Chondrocyte (in vitro differentiated cells): ENCODE results near the gene MAPKAP1. TPM values are rescaled to one million over a fixed set of nuclear protein-coding genes. Genes with fewer than 3 reads are reported as not detected.

Experiments used
- DNase-seq: peaks from one replicate; pipeline ENCODE4 v3.0.0; 2021; ENCODE audit warnings: mixed read lengths, low spot score
- H3K27ac Mint-ChIP-seq: one replicate; pipeline ENCODE4 v1.8.0; 2021; ENCODE audit warnings: mild to moderate bottlenecking, moderate library complexity, mixed read lengths; ENCODE audit not compliant: unreplicated experiment
- H3K27me3 Mint-ChIP-seq: 2 replicates; pipeline ENCODE4 v1.8.0; 2021; ENCODE audit warnings: low read depth, mixed read lengths
- H3K36me3 Mint-ChIP-seq: 2 replicates; pipeline ENCODE4 v1.8.0; 2021; ENCODE audit warnings: low read depth, mixed read lengths
- H3K4me1 Mint-ChIP-seq: 2 replicates; pipeline ENCODE4 v1.8.0; 2021; ENCODE audit warnings: low read depth, mild to moderate bottlenecking, mixed read lengths
- H3K4me3 Mint-ChIP-seq: one replicate; pipeline ENCODE4 v1.8.0; 2021; ENCODE audit warnings: mild to moderate bottlenecking, moderate library complexity, mixed read lengths; ENCODE audit not compliant: unreplicated experiment
- H3K9me3 Mint-ChIP-seq: 2 replicates; pipeline ENCODE4 v1.8.0; 2021; ENCODE audit warnings: low read depth, mixed read lengths
- CTCF ChIP-seq: fragments of 200-600 bp; sonication (generic); IDR thresholded peaks from 2 replicates; pipeline ENCODE4 v1.5.0; 2021; ENCODE audit warnings: antibody characterized with exemption, mild to moderate bottlenecking, moderate library complexity
- total RNA-seq: library from RNA; stranded (reverse); gene quantifications from 3 replicates; pipeline ENCODE4 v1.2.1, GENCODE V29; 2021

MAPKAP1 gene
- total RNA-seq, 1 donor from 2014 or later: 91.5 TPM

GRCh38 chr9:125460883-125461635 lies 245.9 kb downstream of the MAPKAP1 start:
- peaks cover 10% of the 10 kb centered on the region for H3K9me3 Mint-ChIP-seq
- peaks cover 22% of the 10 kb centered on the region for H3K4me1 Mint-ChIP-seq
- no peak for TF ChIP-seq CTCF
- H3K4me3 Mint-ChIP-seq: no peak overlapping the region
- peaks cover 17% of the 10 kb centered on the region for H3K36me3 Mint-ChIP-seq
- no peaks in the 10 kb centered on the region for H3K27me3 Mint-ChIP-seq
- peak overlapping the region; percentile 5 for H3K27ac Mint-ChIP-seq
- no peak for DNase-seq

GRCh38 chr9:125460346-125460745 lies 246.7 kb downstream of the MAPKAP1 start:
- Mint-ChIP-seq H3K27ac (no peak overlapping the region), H3K36me3 (peaks cover 22% of the 10 kb centered on the region), H3K9me3 (peaks cover 15% of the 10 kb centered on the region), H3K4me1 (peaks cover 22% of the 10 kb centered on the region), H3K4me3 (no peak overlapping the region), H3K27me3 (no peaks in the 10 kb centered on the region)
- DNase-seq: no peak
- TF ChIP-seq CTCF: no peak

- H3K4me3 Mint-ChIP-seq: no peak overlapping the region
- H3K27ac Mint-ChIP-seq: no peak overlapping the region
- H3K9me3 Mint-ChIP-seq: peaks cover 15% of the 10 kb centered on the region
Measured at GRCh38 chr9:125457357-125457756, 249.7 kb downstream of the MAPKAP1 start.

GRCh38 chr9:125455876-125456275 lies 251.1 kb downstream of the MAPKAP1 start:
- Mint-ChIP-seq H3K9me3 (peaks cover 15% of the 10 kb centered on the region), H3K4me1 (no peaks in the 10 kb centered on the region), H3K36me3 (peaks cover 29% of the 10 kb centered on the region)

More at GRCh38 chr9:125457357-125457756, 249.7 kb downstream of the MAPKAP1 start:
- no peak for TF ChIP-seq CTCF
- no peaks in the 10 kb centered on the region for H3K27me3 Mint-ChIP-seq
- peaks cover 22% of the 10 kb centered on the region for H3K36me3 Mint-ChIP-seq
- no peak for DNase-seq
- peaks cover 11% of the 10 kb centered on the region for H3K4me1 Mint-ChIP-seq

GRCh38 chr9:125455132-125455531 lies 251.9 kb downstream of the MAPKAP1 start:
- Mint-ChIP-seq H3K9me3 (peaks cover 15% of the 10 kb centered on the region), H3K27ac (no peak overlapping the region), H3K36me3 (peaks cover 29% of the 10 kb centered on the region), H3K4me3 (no peak overlapping the region), H3K4me1 (no peaks in the 10 kb centered on the region), H3K27me3 (no peaks in the 10 kb centered on the region)
- DNase-seq: no peak
- TF ChIP-seq CTCF: no peak

More at GRCh38 chr9:125455876-125456275, 251.1 kb downstream of the MAPKAP1 start:
- no peak for TF ChIP-seq CTCF
- no peaks in the 10 kb centered on the region for H3K27me3 Mint-ChIP-seq
- H3K27ac Mint-ChIP-seq: no peak overlapping the region
- DNase-seq: no peak
- H3K4me3 Mint-ChIP-seq: no peak overlapping the region
